Glutamatergic neuron (in vitro differentiated cells): ENCODE data around the gene CAMTA1. TPM values are rescaled to one million over a fixed set of nuclear protein-coding genes. Genes with fewer than 3 reads are reported as not detected.

Experiments used
- DNase-seq: peaks from one replicate; pipeline ENCODE4 v3.0.0; 2022
- H3K27ac Mint-ChIP-seq: one replicate; pipeline ENCODE4 v1.8.0; 2020; ENCODE audit warnings: mild to moderate bottlenecking, mixed read lengths, inconsistent platforms; ENCODE audit not compliant: unreplicated experiment
- H3K27me3 Mint-ChIP-seq: one replicate; pipeline ENCODE4 v1.8.0; 2020; ENCODE audit warnings: mild to moderate bottlenecking, moderate library complexity, mixed read lengths, inconsistent platforms; ENCODE audit not compliant: unreplicated experiment
- H3K36me3 Mint-ChIP-seq: one replicate; pipeline ENCODE4 v1.8.0; 2020; ENCODE audit warnings: mild to moderate bottlenecking, mixed read lengths, inconsistent platforms; ENCODE audit not compliant: unreplicated experiment
- H3K4me1 Mint-ChIP-seq: one replicate; pipeline ENCODE4 v1.8.0; 2020; ENCODE audit warnings: mild to moderate bottlenecking, low read depth, mixed read lengths, inconsistent platforms; ENCODE audit not compliant: unreplicated experiment
- H3K4me3 Mint-ChIP-seq: one replicate; pipeline ENCODE4 v1.8.0; 2020; ENCODE audit warnings: mild to moderate bottlenecking, mixed read lengths, inconsistent platforms; ENCODE audit not compliant: unreplicated experiment
- H3K9me3 Mint-ChIP-seq: one replicate; pipeline ENCODE4 v1.8.0; 2020; ENCODE audit warnings: mild to moderate bottlenecking, moderate library complexity, mixed read lengths, inconsistent platforms; ENCODE audit not compliant: unreplicated experiment
- total RNA-seq: library from RNA; stranded (reverse); fragmentation: NEBNext Ultra II Directional; extraction: Animal tissue kit (Norgen Biotek cat#: 25700); gene quantifications from one replicate; pipeline ENCODE4 v1.2.1, GENCODE V29; 2021; ENCODE audit not compliant: unreplicated experiment
- TF ChIP-seq, protein P1 (sequence below): fragments of 200-600 bp; sonication (generic); IDR thresholded peaks from one replicate; pipeline ENCODE4 v1.5.0; 2021; ENCODE audit not compliant: partially characterized antibody, unreplicated experiment

CAMTA1 gene
- total RNA-seq, 1 donor from 2014 or later: 77.2 TPM

DNA sequence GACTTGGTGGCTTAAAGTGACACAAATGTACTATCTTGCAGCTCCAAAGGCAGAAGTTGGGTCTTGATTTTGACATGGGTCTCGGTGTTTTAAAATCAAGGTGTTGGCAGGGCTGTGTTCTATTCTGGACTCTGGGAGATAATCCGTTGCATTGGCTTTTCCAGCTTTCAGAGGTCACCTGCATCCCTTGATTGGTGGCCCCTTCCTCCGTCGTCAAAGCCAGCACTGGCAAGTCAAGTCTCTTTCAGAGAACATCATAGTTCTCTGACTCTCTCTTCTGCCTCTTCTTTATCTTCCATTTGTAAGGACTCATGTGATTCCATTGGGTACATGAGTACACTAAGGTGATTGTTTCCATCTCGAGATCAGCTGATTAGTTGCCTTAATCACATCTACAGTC is 172.1 kb downstream of the CAMTA1 start:
- peaks cover 7% of the 10 kb centered on the region for H3K9me3 Mint-ChIP-seq
- no peak for DNase-seq
- peak overlapping the region; percentile 59 for H3K27ac Mint-ChIP-seq
- no peak overlapping the region for H3K4me3 Mint-ChIP-seq
- TF ChIP-seq, protein P1, sequence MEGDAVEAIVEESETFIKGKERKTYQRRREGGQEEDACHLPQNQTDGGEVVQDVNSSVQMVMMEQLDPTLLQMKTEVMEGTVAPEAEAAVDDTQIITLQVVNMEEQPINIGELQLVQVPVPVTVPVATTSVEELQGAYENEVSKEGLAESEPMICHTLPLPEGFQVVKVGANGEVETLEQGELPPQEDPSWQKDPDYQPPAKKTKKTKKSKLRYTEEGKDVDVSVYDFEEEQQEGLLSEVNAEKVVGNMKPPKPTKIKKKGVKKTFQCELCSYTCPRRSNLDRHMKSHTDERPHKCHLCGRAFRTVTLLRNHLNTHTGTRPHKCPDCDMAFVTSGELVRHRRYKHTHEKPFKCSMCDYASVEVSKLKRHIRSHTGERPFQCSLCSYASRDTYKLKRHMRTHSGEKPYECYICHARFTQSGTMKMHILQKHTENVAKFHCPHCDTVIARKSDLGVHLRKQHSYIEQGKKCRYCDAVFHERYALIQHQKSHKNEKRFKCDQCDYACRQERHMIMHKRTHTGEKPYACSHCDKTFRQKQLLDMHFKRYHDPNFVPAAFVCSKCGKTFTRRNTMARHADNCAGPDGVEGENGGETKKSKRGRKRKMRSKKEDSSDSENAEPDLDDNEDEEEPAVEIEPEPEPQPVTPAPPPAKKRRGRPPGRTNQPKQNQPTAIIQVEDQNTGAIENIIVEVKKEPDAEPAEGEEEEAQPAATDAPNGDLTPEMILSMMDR: no peak
- H3K4me1 Mint-ChIP-seq: peaks cover 55% of the 10 kb centered on the region
- H3K27me3 Mint-ChIP-seq: peaks cover 11% of the 10 kb centered on the region
- no peaks in the 10 kb centered on the region for H3K36me3 Mint-ChIP-seq

DNA sequence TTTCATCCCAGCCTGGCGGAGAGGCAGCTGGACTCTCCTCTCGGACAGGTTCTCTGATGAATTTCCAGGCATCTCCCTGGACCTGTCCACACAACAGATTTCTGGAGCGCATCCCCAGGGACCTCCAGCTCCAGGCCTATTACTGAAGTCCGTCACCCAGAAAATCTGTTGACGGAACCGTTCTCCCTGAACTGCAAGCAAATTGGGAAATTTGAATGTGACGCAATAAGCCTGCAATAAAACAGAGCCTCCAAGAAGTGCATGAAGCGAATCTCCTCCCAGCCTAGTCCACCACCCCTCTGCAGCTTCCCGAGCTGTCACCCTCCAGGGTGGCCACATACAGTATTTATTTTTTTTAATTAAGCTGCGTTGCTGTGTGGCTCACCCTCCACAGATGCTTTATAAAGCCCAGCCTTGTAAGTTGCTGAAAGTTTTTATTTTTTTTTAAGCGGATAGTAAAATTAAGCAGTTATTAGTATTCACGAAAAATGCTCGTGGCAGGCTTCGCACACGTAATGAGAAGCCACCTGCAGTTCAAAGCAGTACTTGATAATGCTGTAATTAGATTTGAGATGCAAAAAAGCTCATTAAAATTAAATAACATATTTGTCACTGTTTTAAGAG is 173.3 kb downstream of the CAMTA1 start:
- Mint-ChIP-seq H3K27ac (peak overlapping the region; percentile 77), H3K9me3 (peaks cover 7% of the 10 kb centered on the region), H3K4me1 (peaks cover 56% of the 10 kb centered on the region), H3K36me3 (no peaks in the 10 kb centered on the region), H3K27me3 (peaks cover 11% of the 10 kb centered on the region), H3K4me3 (peak overlapping the region; percentile 34)
- TF ChIP-seq, protein P1: no peak
- DNase-seq: peak; percentile 50

DNA sequence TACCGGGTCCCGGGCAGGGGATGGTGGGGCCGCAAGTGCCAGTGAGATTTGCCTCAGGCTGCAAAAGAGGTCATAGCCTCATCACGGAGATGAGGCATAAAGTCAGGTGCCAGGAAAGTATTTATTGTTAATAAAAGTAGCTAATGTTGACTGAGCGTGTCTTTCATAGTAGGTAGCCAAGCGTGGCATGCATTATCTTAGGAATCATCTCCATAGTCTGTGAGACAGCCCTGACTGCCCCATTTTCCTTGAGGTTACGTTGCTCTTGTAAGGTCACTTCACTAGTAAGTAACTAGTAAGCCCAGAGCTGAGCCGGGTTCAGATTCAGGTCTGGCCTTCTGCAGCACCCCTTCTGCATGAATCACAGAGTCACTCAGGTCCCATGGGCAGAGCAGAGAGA is 174.2 kb downstream of the CAMTA1 start:
- H3K36me3 Mint-ChIP-seq: no peaks in the 10 kb centered on the region
- H3K4me1 Mint-ChIP-seq: peaks cover 58% of the 10 kb centered on the region
- peaks cover 11% of the 10 kb centered on the region for H3K27me3 Mint-ChIP-seq
- H3K9me3 Mint-ChIP-seq: peaks cover 7% of the 10 kb centered on the region
- peak overlapping the region; percentile 59 for H3K27ac Mint-ChIP-seq
- TF ChIP-seq, protein P1: no peak
- H3K4me3 Mint-ChIP-seq: peak overlapping the region; percentile 59
- no peak for DNase-seq

DNA sequence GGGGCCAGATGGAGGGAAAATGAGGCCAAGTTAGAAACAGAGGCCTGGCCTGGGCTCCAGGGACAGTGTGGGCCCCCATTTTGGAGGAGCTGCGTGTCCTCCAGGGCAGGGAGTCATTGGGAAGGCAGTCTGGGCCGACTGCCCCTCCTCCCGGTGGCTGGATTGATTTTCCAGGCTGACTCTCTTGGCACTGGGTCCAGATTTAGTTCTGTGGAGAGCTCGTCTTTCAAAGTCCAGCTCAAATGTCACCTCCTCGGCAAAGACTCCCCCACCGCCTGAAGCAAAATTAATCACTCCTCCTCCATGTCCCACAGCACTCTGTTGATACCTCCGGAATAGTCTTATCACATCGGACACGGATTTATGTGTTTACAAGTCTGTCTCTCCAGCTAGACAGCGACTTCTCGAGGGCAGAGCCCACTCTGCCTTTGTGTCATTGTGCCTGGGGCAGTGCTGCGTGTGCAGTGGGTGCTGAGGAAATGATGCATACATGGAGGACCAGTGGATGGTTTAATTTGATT is 175.1 kb downstream of the CAMTA1 start:
- no peak for DNase-seq
- TF ChIP-seq, protein P1: no peak
- Mint-ChIP-seq H3K4me1 (peaks cover 60% of the 10 kb centered on the region), H3K36me3 (no peaks in the 10 kb centered on the region), H3K27me3 (peaks cover 14% of the 10 kb centered on the region), H3K27ac (peak overlapping the region; percentile 14), H3K4me3 (peak overlapping the region; percentile 32), H3K9me3 (peaks cover 13% of the 10 kb centered on the region)

DNA sequence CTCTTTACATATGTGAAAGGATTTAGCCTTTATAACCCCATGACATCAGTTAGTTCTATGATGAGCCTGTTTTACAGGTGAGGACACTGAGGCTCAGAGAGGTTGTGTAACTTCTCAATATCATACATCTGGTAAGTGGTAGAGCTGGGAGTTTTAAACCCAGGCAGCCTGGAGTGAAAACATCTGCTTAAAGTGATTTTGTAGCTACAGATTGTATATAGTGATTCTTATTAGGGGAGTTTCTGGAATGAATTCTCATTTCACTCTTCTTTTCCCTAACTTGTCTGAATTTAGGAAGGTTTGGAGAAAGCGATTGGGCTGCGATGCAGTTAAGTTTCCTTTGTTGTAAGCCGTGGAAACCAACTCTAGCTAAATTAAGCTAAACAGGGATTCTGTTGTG is 175.6 kb downstream of the CAMTA1 start:
- DNase-seq: no peak
- TF ChIP-seq, protein P1: no peak
- Mint-ChIP-seq H3K4me1 (peaks cover 57% of the 10 kb centered on the region), H3K4me3 (peak overlapping the region; percentile 10), H3K27ac (peak overlapping the region; percentile 64), H3K9me3 (peaks cover 11% of the 10 kb centered on the region), H3K36me3 (no peaks in the 10 kb centered on the region), H3K27me3 (peaks cover 14% of the 10 kb centered on the region)
